ENCODE data around the gene PRDM16.

The PRDM16 gene

DNA sequence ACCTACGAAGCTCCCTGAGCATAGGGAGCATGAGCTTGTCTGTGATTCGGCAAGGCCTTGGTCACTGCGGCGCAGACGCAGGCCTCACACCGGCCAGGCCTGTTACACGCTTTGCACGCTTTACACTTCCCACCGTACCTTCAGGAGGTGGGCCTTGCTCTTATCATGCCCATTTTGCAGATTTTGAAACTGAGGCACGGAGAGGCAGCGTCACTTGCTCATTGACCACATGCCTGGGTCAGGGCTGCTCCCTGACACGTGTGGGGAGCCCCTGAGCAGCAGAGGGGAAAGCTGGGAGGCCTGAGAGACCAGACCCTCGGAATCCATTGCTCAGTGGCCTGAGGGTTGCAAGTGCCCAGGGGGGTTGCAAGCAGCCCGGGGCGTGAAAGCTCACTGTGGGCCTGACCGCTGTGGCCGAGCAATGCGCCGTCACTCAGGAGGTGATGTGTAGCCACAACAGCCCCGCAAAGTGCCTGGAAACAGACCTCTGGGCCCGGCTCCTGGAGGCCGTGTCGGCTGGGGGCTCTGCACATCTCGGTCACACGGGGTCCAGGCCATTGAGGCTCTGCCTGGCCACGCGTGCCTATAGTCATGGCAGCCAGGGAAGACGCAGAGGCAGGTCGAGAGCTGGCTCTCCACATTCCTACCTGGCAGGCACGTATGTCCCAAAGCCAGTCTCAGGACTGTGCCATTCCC is 392.4 kb downstream of the PRDM16 start:
- no peak for DNase-seq (ENCODE audit: low read depth in 2 of 2)

- DNase-seq (ENCODE audit: low read depth in 2 of 2), result no peak
These were observed 392.9 kb downstream of the PRDM16 start for GRCh38 chr1:3461934-3462275.

GRCh38 chr1:3462356-3463012 is 393.5 kb downstream of the PRDM16 start:
- no peak for DNase-seq (ENCODE audit: low read depth in 2 of 2)

GRCh38 chr1:3463013-3463385 is 394.0 kb downstream of the PRDM16 start:
- no peak for DNase-seq (ENCODE audit: low read depth in 2 of 2)

DNA sequence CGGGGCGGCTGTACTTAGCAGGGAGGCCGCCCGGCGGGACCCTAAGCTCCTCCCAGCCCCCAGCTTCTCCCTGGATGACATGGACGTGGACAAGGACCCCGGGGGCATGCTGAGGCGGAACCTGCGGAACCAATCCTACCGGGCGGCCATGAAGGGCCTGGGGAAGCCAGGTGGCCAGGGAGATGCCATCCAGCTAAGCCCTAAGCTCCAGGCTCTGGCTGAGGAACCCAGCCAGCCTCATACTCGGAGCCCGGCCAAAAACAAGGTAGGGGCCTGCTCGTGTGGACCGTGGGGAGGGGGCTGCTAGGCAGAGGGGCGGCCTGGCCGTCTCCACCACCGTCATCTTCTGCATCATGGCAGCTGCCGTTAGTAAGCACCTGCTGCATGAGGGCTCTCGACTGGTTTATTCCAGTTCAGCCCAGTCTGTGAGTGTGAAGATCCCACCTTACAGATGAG is 394.4 kb downstream of the PRDM16 start:
- no peak for DNase-seq (ENCODE audit: low read depth in 2 of 2)

- no peak for DNase-seq (ENCODE audit: low read depth in 2 of 2)
These were observed 395.1 kb downstream of the PRDM16 start for GRCh38 chr1:3463891-3464648.

- DNase-seq (ENCODE audit: low read depth in 2 of 2), result no peak
These were observed 395.6 kb downstream of the PRDM16 start for GRCh38 chr1:3464649-3465025.

DNA sequence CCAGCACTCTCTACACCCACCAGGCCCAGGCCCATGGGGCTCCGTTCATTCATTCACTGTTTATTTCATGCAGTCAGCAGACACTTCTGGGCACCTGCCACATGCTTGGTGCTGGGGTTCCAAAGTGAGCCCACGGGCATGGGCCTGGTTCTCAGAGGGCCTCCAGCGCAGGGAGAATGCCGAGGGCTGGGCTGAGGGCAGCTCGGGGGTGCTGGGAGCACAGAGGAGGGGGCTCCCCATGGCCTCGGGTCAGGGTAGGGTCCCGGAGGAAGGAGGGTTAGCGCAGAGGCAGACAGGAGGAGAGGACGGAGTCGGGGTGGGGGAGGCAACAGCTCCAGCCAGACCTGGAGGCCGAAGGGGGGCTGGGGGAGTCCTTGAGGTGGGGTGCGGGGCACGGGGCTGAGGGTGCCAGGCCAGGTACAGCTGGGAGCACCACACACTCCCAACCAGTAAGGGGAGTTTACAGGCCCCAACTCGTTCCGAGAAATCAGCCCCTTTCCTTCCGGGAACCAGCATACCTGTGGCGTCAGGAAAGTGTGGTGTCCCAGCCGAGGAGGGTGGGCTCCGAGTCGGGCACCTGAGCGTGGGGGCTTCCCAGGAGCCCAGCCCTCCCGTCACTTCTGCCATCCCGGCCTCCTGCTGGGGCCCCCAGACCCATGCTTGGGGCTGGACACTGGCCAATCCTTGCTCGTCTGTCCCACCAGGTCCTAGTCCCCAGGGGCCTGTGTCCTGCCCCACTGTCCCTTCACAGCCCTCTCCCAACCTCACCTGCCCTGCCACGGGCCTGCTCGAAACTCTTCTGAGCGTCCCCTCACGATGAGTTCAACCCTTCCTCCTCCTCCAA is 396.3 kb downstream of the PRDM16 start:
- no peak for DNase-seq (ENCODE audit: low read depth in 2 of 2)

- DNase-seq (ENCODE audit: low read depth in 2 of 2), result no peak
These were observed 396.9 kb downstream of the PRDM16 start for GRCh38 chr1:3465935-3466321.

GRCh38 chr1:3466366-3467075 is 397.5 kb downstream of the PRDM16 start:
- DNase-seq (ENCODE audit: low read depth in 2 of 2), result no peak

DNA sequence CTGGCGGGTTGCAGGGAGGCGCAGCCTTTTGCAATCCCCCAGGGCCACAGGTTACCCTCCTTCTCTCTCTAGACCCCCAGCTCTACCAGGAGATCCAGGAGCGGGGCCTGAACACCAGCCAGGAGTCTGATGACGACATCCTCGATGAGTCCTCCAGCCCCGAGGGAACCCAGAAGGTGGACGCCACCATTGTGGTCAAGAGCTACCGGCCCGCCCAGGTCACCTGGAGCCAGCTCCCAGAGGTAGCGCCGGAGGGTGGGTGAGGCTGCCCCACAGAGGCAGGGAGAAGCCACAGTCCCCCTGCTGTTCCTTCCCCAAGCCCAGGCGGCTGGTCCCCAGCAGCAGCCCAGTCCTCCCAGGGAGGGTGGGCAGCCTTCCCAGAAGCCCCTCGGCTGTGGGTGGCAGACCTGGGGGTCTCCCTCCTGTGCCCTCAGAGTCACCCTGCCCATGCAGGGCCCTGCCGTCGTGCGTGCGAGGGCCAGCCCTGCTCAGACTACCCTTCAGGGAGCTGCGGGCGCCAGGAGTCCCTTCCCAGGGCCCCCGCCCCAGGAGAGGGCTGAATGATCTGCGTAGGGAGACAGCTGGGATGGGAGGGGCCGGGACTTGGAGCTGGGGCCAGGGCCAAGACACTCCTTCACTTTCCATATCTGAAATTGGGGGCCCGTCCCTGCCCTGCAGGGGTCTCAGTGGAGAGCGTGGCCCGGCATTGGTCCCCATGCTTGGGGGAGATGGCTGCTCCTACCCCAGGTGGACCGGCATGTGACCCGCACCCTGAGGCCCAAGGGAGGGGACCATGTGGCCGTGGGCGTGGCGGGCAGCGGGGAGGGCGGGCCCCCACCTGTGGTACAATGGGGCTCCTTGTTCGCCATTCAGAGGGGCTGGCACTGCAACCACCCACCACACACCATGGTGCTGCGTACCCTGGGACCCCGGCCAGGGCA is 398.4 kb downstream of the PRDM16 start:
- no peak for DNase-seq (ENCODE audit: low read depth in 2 of 2)

DNA sequence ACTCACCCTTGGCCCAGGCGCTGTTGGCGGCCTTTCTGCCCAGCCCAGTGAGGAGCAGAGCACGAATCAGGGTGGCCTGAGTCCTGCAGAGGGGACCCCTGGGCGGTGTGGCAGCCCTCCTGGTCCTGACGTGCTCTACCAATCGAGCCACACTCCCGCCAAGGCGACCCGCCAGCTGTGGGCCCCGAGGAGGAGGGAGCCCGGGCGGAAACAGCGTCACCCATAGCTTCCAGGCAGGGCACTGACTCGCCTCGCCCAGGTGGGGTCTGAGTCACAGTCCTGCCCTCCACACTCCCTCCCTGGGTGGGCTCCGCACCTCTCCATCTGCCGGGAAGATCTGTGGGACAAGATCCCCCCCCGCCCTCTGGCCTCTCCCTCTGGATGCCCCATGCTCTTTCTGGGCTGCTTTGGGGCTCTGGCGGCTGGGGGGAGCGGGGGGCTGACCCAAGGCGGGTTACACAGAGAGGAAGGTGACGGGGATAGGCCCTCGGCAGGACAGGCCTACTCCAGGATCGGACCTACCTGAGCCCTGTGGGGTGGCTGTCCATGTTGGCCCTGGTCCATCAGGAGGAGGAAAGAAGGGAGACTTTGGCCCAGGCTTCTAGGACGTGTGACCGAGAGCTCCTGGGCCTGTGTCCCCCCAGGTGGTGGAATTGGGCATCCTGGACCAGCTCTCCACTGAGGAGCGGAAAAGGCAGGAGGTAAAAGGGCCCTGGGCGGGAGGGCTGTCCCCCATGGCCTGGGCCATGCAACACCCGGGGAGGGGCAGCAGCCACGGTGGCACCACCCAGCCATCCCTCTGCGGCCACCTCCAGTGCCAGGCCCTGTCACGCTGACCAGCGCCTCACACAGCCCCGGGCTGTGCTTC is 399.5 kb downstream of the PRDM16 start:
- DNase-seq (ENCODE audit: low read depth in 2 of 2), result no peak

GRCh38 chr1:3469104-3469848 is 400.3 kb downstream of the PRDM16 start:
- no peak for DNase-seq (ENCODE audit: low read depth in 2 of 2)

- no peak for DNase-seq (ENCODE audit: low read depth in 2 of 2)
These were observed 401.0 kb downstream of the PRDM16 start for GRCh38 chr1:3469849-3470649.

DNA sequence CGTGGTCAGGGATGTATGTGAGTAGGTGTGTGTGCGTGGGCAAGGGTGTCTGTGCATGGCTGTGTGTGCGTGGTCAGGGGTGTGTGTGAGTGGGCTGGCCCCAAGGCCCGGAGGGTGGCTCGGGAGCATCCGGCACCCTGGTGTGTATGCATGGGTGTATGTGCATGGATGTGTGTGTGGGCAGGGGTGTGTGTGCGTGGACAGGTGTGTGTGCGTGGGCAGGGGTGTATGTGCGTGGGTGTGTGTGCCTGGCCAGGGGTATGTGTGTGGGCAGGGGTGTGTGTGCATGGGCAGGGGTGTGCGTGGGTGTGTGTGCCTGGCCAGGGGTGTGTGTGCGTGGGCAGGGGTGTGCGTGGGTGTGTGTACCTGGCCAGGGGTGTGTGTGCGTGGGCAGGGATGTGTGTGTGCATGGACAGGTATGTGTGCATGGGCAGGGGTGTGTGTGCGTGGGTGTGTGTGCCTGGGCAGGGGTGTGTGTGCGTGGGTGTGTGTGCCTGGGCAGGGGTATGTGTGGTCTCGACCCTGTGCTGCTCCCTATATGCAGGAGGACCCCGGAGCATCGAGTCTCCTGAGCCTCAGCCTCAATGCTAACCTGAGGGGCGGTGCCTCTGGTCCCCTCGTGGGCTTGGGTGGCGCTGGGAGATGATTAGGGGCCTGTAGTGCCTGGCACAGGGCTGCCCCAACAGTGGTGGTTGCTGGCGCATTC is 401.8 kb downstream of the PRDM16 start:
- DNase-seq (ENCODE audit: low read depth in 2 of 2), result no peak

DNA sequence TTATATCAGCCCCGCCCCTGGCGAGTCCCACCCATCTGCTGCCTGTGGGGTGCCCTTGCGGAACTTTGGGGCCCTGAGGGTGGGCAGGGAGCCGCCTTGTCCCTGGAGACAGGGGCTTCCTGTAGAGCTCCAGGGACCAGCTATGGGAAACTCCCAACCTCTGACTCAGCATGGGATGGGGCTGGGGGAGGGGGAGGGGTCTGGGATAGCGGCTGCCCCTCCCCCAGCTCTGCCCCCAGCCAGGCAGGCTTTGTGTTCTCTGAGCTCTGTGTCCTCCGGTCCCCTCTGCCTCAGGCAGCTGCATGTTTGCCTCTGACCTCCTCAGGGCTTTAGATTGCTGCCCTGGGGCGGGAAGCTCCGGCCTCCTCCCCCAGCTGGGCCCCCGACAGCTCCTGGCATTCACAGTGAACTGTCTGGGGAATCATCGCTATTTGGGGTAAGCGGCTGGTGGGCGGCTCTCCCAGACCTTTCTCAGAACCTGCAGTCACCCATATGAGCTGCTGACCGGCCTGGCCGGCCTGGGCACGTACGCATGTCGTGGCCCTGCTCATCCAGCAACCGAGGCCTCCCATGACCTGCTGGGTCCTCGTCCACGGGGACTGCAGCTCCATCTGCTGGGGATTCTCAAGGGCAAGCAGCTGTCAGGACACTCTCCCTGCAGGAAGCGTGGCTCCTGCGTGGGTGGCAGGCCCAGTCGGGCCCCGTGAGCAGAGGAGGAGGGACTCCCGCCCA is 402.5 kb downstream of the PRDM16 start:
- no peak for DNase-seq (ENCODE audit: low read depth in 2 of 2)

All from stimulated activated CD8-positive, alpha-beta memory T cell treated with anti-CD3 and anti-CD28 coated beads, Interleukin-7, amount 100 ng/mL, for 4 hours (primary cell).